IMR-90 (cell line): Measurements from ENCODE around the gene CNTRL.

Experiments
- CHD1 ChIP-seq: IDR thresholded peaks from 2 replicates; pipeline ENCODE4 v1.6.1; 2012; ENCODE audit warnings: low read depth, low read length, improper control_type of control experiment
- MXI1 ChIP-seq: IDR thresholded peaks from 2 replicates; pipeline ENCODE4 v1.6.1; 2012; ENCODE audit warnings: low read depth, mild to moderate bottlenecking, low read length, moderate library complexity, borderline replicate concordance
- POLR2A ChIP-seq: IDR thresholded peaks from 2 replicates; pipeline ENCODE4 v1.6.1; 2012; ENCODE audit warnings: mild to moderate bottlenecking, low read depth, low read length
- RAD21 ChIP-seq: IDR thresholded peaks from 2 replicates; pipeline ENCODE4 v1.6.1; 2012; ENCODE audit warnings: low read length, improper control_type of control experiment
- RFX5 ChIP-seq: IDR thresholded peaks from 2 replicates; pipeline ENCODE4 v1.8.0; 2012; ENCODE audit warnings: low read depth, mild to moderate bottlenecking, low read length, moderate library complexity
- SMC3 ChIP-seq: fragments of 150-350 bp; IDR thresholded peaks from 2 replicates; pipeline ENCODE4 v1.6.1; 2016; ENCODE audit warnings: low read depth, mild to moderate bottlenecking, antibody characterized with exemption, low read length, moderate library complexity
- TF ChIP-seq, protein P1 (sequence below): conservative IDR thresholded peaks from 2 replicates; pipeline ENCODE4 v1.5.1; 2012; ENCODE audit warnings: mild to moderate bottlenecking, low read depth, low read length, improper control_type of control experiment

DNA sequence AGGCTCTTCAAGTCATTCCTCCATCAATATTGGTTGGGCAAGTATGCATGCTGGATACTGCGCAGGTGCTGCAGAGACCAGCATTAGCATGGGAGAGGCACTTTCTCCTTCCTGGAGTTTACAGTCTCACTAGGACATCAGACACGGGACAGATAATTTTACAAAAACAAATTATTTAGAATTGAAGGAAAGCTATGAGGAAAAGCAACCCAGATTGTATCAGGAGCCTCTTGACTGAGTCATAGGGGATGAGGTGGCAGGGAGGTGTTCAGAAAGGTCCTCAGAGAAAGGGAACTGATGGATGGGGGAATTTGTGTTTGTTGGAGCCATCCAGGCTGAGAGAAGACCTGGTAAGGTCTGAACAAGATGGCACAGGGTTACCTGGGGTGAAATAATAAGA lies 151.4 kb downstream of the CNTRL start:
- TF ChIP-seq, protein P1, sequence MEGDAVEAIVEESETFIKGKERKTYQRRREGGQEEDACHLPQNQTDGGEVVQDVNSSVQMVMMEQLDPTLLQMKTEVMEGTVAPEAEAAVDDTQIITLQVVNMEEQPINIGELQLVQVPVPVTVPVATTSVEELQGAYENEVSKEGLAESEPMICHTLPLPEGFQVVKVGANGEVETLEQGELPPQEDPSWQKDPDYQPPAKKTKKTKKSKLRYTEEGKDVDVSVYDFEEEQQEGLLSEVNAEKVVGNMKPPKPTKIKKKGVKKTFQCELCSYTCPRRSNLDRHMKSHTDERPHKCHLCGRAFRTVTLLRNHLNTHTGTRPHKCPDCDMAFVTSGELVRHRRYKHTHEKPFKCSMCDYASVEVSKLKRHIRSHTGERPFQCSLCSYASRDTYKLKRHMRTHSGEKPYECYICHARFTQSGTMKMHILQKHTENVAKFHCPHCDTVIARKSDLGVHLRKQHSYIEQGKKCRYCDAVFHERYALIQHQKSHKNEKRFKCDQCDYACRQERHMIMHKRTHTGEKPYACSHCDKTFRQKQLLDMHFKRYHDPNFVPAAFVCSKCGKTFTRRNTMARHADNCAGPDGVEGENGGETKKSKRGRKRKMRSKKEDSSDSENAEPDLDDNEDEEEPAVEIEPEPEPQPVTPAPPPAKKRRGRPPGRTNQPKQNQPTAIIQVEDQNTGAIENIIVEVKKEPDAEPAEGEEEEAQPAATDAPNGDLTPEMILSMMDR: no peak
- TF ChIP-seq POLR2A (no peak), MXI1 (no peak), RAD21 (no peak), RFX5 (no peak), CHD1 (no peak), SMC3 (no peak)
